HG02642 (cell line): ENCODE measurements around the gene SNX15.
"Not testable (repeated sequence)": the region's sequence is repeated elsewhere in the genome, so short reads cannot be mapped to it uniquely, and the experiment has no call there.

ENCODE experiments used
- ATAC-seq: cut with Tn5 transposase; IDR thresholded peaks from one replicate; pipeline ENCODE4 v1.9.1; 2021; ENCODE audit warnings: mild to moderate bottlenecking; ENCODE audit not compliant: unreplicated experiment, poor library complexity

Gene SNX15, protein sequence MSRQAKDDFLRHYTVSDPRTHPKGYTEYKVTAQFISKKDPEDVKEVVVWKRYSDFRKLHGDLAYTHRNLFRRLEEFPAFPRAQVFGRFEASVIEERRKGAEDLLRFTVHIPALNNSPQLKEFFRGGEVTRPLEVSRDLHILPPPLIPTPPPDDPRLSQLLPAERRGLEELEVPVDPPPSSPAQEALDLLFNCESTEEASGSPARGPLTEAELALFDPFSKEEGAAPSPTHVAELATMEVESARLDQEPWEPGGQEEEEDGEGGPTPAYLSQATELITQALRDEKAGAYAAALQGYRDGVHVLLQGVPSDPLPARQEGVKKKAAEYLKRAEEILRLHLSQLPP

DNA sequence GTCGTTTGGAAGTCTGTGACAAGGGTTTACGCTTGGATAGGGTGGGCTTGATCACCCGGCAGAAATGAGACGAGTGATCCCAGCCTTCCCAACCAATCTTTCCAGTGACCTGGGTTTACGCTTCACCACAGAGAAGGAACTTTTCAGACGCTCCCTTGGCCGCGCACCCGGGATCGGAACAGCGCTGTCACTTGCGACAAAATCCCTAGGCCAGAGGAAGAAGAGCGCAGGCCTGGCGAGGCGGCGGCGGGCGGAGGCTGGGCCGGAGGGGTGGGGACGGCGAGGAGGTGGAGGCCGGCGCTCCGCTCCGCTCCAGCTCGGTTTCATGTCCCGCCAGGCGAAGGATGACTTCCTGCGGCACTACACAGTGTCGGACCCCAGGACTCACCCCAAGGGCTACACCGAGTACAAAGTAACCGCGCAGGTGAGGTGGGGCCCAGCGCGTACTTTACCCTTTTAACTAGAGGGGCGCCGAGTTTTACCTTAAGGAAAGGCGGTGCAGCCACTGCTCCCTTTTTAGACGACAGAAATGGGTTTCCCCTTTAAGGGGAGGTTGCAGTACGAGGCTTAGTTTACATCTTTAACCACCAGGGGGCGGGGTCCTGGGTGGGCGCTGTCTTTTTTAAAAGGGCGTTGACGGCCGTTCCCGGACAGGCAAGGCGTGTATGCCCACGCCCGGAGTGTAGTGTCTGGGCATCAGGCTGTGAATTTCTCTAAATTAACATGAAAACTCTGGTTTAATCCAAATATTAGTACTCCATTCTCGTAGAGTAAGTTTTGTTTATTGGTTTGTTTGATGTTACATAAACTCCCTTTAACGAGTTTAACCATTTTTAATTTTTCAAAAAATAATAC, at the start of gene SNX15:
Gene SNX15, plus strand, starts transcription at position 227 of the 855 bp plus-strand sequence. Its CDS starts 99 bp downstream, at position 326.
- peak; percentile 86 for ATAC-seq

DNA sequence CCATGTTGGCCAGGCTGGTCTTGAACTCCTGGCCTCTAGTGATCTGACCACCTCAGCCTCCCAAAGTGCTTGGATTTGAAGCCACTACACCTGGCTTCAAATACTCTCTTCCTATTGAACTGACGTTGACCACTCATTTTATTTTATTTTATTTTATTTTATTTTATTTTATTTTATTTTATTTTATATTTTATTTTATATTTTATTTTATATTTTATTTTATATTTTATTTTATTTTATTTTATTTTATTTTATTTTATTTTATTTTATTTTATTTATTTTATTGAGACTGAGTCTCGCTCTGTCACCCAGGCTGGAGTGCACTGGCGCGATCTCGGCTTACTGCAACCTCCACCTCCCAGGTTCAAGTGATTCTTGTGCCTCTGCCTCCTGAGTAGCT, 43.9 kb upstream of the SNX15 start:
- ATAC-seq: not testable (repeated sequence)

DNA sequence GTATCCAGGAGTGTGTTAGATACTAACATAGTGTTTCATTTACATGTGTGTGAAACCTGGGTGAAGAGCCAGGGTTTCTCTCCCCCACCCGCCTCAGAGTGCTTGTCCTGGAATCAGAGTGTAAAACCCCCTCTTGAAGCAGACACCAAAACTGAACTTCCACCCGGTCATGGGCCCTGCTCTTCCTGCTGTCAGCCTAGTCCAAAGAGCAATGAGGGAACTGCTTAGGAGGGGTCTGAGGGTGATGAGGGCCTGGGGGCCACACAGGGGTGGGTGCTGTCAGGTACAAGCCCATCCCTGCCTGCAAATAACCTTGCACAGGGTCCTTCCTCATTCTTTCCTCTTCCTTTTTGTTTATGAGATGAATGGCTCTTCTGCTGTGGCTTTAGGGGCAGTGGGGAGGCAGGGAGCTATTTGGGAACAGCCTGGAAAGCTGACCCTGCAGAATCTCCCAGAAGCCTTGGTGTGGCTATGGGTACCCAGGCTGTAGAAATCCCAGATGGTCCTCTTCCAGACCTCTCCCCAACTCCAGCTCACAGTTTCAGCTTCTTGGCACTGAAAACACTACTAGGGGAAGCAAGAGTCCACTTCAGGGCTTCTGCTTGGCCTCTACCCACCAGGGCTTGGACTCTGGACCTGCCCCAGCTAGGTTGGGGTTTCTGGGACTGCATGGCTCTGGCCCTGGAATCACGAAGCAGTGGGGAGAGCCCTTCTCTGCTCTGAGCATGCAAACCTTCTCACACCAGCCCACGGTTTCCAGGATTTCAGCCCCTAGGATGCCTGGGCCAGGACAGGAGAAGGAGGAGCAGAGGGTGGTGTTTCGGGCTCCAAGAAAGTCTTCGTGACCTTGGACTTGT, 39.0 kb upstream of the SNX15 start:
- no peak for ATAC-seq

DNA sequence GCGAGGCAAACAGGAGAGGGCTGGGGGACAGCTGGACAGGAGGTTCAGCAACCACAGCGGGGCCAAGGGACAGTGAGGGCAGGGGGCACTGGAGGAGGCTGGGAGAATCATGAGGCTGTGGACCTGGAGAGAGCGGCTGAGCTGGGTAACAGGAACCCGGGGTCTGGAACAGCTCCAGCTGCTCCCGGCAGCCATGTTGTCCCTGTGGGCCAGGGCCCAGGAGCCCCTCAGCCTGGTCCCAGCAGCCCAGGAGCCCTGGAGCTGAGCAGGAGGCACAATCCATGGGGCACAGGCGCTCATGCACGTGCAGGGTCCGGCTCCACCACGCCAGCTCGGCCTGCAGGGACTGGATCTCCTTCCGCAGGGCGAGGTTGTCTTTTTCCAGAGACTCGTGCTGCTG, 37.8 kb upstream of the SNX15 start:
- ATAC-seq: no peak

- ATAC-seq: no peak
Observed at GRCh38 chr11:64990222-64990923, 36.9 kb upstream of the SNX15 start.

- ATAC-seq: no peak
Observed at GRCh38 chr11:64994318-64994717, 32.9 kb upstream of the SNX15 start.

DNA sequence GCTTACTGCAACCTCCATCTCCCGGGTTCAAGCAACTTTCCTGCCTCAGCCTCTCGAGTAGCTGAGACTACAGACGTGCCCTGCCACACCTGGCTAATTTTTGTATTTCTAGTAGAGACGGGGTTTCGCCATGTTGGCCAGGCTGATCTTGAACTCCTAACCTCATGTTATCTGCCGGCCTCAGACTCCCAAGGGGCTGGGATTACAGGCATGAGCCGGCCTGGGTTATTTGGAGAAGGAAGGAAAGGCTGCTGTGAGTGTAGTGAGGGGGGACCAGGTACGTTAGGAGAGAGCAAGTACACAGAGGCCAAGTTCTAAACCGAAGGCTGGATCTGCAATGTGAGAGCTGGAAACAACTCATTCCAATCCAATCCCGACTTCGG, 30.9 kb upstream of the SNX15 start:
- no peak for ATAC-seq

DNA sequence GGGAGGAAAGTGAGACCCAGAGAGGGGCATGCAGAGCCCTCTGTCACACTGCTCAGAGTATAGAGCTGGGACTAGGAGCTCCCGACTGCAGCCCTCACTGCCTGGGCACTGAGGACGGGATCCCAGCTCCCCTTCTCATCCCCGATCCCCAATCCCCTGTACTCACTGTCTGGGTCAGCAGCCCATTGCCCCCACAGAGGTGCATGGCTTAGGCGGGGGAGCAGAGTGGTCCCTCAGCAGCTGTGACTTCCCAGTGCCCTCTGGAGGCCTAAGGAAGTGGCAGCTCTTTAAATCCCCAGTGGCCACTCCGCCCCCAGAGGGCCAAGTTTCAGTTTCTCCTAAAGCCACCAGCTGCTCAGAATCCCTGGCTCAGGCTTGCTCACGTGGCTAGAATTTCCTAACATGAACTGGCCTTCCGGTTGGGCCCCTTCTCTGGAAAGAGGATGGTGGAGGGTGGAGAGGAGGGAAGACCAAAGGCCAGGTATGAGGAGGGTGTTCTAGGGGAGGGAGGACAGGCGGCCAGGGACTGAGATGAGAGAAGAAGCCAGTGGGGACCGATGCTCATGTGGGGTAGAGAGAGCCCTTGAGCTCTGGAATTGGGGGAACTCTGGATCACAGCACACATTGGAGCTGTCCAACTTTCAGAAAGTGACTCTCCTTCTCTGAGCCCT, 30.4 kb upstream of the SNX15 start, which contains the start of gene BATF2:
Gene BATF2, minus strand, starts transcription at position 262 of the 671 bp plus-strand sequence. Its CDS starts 57 bp downstream, at position 205.
- ATAC-seq: no peak

GRCh38 chr11:64998141-64998540, 29.1 kb upstream of the SNX15 start:
- no peak for ATAC-seq

- ATAC-seq: no peak
Observed at GRCh38 chr11:64998690-64999431, 28.4 kb upstream of the SNX15 start.

GRCh38 chr11:64999478-64999877, 27.8 kb upstream of the SNX15 start:
- ATAC-seq: no peak

GRCh38 chr11:65002706-65003105, 24.5 kb upstream of the SNX15 start:
- ATAC-seq: no peak

DNA sequence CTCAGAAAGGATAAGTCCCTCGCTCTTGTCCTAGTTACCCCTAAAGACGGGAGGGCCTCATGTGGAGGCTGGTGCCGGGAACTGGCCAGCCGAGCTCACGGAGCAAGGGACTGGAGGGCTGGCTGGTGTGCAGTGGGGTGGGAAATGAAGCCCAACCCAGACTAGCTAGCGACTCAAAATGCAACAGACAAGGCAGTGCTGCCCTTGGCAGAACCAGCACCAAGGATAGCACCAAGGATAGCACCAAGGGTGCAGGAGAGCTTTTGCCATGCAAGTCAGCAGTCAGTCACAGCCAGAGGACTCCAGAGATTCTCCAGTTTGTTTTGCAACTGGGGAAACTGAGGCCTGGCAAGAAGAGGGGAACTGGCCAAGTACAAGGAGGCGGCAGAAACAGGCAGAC, 24.0 kb upstream of the SNX15 start:
- no peak for ATAC-seq

DNA sequence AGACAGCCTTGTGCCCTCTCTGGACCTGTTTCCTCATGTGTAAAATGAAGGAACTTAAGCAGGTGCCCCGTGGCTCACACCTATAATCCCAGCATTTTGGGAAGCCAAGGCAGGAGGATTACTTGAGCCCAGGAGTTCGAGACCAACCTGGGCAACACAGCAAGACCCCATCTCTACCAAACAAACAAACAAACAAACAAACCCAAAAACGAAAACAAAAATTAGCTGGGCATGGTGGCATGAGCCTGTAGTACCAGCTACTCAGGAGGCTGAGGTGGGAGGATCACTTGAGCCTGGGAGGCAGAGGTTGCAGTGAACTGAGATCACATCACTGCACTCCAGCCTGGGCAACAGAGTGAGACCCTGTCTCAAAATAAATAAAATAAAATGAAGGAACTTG, 23.3 kb upstream of the SNX15 start:
- ATAC-seq: not testable (repeated sequence)

DNA sequence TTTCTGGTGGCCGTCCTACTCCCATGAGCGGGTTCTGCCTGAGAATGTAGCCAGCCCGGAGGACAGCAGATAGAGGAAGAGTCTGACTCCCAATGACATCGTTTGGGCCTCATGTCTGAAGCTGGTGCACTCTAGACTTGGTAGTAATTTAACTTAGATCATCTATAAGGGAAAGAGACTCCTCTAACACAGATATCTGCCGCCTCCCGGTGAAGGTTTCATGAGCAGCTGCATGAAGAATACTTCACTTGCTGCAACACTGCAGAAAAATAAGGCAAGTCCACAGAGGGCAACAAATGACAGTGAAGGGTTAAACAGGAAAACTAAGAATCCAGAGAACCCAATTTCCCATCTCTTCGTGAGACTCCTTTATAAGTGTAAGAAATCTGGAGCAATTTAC, 19.2 kb upstream of the SNX15 start:
- ATAC-seq: no peak

DNA sequence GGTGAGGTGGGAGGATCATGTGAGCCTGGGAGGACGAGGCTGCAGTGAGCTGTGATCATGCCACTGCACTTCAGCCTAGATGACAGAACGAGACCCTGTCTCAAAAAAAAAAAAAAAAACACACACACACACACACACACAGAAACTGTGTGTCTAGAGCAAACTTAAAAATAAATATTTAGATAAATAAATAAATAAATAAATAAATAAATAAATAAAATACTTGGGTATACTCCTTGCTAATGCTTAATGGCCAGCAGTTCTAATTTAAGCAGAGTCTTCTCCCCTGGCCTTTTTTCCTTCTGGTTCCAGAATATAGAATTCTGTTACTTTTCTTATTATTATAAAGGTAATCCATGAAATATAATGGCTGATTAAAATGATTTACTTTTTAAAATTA, 18.4 kb upstream of the SNX15 start:
- ATAC-seq: no peak

DNA sequence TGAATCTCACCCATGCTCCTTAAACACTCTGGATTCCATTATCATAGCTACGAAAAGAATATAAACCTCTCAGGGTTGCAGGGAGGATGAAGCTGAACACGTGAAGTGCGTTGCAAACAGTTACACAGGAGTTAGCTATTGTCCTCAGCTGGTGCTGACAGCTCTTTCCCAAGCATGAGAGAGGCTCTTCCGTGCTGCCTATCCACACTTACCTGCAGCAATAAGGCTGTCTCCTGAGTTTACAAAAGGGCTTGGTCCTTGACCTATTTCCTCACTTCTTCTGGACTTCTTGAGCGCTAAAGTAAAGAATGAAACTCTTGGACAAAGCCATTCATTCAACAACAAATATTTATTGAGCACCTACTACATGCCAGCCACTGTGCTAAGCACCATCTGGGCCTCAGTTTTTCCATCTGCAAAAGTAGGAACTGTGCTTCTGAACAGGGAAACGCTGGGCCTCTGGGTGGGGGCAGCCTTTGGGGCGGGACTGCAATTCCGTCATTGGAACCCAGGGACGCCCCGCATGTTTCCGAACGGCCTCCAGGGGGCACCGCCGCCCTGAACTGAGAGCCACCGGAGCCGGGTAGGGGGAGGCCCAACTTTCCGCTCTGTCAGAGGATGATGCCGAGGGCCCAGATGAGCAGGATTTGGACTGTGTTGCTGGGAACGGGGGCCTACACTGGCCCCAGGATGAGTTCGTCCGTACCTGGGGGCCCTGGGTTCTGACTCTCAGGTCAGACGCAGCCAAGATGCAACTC, 13.9 kb upstream of the SNX15 start:
- peak; percentile 70 for ATAC-seq
